MM.1S (cell line): Measurements from ENCODE around the gene OSTM1.

Source experiments
- CTCF ChIP-seq: fragments of 300-600 bp; sonication (generic); IDR thresholded peaks from 2 replicates; pipeline ENCODE4 v1.5.1; 2016; ENCODE audit warnings: antibody characterized with exemption, low read length, mixed read lengths
- EZH2phosphoT487 ChIP-seq: fragments of 300-600 bp; sonication (generic); IDR thresholded peaks from 2 replicates; pipeline ENCODE4 v1.6.1; 2018; ENCODE audit warnings: antibody characterized with exemption, low read length

DNA sequence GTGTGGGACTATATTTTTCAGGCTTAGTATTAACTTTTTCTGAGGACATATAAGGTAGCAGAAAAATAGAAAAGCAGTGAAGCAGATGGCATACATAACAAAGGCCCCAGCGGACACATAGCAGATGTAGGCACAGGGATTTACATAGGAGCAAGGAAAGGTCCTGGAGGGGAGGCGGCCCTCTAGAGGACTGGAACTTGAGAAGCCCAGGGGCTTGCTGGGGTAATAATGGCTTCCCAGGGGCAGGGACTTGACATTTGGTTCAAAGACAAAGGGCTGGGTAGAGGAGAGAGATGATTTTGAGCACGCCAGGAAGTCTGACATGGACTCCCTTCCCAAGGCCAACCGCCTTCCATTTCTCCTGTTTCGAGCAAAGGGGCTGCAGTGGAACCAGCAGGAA, 31.7 kb upstream of the OSTM1 start:
- TF ChIP-seq CTCF (no peak), EZH2phosphoT487 (no peak)
